LNCAP (cell line): ENCODE results near the gene NELFE.

ENCODE experiments used
- TF ChIP-seq, protein P1 (sequence below): fragments of 450-650 bp; IDR thresholded peaks from 2 replicates; pipeline ENCODE4 v1.5.1; 2017; ENCODE audit warnings: mild to moderate bottlenecking

NELFE gene

DNA sequence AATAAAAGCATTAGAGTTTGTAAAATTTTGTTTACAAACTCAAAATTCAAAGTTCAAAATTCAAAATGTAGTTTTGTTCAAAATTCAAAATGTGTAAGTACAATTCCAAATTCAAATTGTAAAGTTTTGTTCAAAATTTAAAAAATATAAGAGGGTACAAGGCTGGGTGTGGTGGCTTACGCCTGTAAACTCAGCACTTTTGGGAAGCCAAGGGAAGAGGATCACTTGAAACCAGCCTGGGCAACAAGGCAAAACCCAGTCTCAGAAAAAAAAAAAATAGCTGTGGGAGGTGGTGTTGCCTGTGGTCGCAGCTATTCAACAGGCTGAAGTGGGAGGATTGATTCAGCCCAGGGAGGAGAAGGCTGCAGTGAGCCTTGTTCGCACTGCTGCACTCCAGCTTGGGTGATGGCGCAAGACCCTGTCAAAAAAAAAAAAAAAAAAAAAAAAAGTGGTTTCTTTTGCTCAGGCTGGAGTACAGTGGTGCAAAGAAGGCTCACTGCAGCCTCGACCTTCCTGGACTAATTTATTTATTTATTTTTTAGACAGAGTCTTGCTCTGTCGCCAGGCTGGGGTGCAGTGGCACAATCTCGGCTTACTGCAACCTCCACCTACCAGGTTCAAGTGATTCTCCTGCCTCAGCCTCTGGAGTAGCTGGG lies 51.5 kb downstream of the NELFE start:
- TF ChIP-seq, protein P1, sequence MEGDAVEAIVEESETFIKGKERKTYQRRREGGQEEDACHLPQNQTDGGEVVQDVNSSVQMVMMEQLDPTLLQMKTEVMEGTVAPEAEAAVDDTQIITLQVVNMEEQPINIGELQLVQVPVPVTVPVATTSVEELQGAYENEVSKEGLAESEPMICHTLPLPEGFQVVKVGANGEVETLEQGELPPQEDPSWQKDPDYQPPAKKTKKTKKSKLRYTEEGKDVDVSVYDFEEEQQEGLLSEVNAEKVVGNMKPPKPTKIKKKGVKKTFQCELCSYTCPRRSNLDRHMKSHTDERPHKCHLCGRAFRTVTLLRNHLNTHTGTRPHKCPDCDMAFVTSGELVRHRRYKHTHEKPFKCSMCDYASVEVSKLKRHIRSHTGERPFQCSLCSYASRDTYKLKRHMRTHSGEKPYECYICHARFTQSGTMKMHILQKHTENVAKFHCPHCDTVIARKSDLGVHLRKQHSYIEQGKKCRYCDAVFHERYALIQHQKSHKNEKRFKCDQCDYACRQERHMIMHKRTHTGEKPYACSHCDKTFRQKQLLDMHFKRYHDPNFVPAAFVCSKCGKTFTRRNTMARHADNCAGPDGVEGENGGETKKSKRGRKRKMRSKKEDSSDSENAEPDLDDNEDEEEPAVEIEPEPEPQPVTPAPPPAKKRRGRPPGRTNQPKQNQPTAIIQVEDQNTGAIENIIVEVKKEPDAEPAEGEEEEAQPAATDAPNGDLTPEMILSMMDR, result no peak

DNA sequence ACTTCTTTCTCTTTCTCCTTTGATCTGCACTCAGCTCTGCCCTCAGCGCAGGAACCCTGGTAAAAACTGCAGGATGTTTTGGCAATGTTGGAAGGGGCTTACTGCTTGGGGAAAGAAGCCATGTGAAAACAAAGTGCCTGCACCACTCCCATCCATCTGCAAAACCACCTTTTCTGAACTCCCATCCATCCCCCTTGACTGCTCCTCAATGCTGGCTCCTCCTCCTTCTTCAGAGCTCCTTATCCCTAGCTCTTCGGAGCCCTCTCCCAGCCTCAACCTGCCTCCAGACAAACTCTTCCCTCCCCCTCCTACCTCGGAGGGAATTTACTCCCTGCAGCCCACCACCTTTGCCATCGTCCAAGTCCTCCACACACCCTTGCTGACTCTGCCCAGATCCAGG lies 52.6 kb downstream of the NELFE start:
- TF ChIP-seq, protein P1, result no peak

GRCh38 chr6:31905041-31905440 lies 53.7 kb downstream of the NELFE start:
- TF ChIP-seq, protein P1, result no peak

DNA sequence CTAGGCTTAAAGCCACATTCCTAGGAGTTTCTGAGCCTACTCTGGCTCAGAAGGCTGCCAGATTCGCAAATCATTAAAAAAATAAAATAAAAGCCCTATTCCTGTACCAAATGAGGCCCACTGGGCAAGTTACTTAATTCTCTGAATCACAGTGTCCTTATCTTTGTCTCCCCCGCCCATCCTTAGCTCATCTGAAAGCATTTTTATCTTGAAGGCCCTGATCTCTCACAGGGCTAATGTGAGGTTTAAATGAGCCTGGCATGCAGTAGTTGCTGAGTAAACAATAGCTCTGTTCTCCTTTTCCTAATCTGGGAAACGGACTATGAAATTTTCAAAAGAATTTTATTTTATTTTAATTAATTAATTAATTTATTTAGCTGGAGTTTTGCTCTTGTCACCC lies 54.8 kb downstream of the NELFE start:
- TF ChIP-seq, protein P1, result no peak
